OCI-LY7 (cell line): ENCODE measurements around the gene HYLS1. TPM values are rescaled to one million over a fixed set of nuclear protein-coding genes. Genes with fewer than 3 reads are reported as not detected.

Experiments
- BruUV-seq: library from RNA; stranded (reverse); fragments of 400-500 nt; replicated peaks from 2 replicates; lab custom pipeline; 2021; lab: Mats Ljungman, UMichigan
- CTCF ChIA-PET: fragments of 300-600 bp; sonication (Branson Sonifier 250); formaldehyde crosslinking; loops from one replicate; lab custom pipeline; 2022; ENCODE audit warnings: antibody characterized with exemption; ENCODE audit not compliant: unreplicated experiment; lab: Charles Lee
- POLR2A ChIA-PET: fragments of 300-600 bp; sonication (Branson Sonifier 250); formaldehyde crosslinking; loops from one replicate; lab custom pipeline; 2022; ENCODE audit warnings: antibody characterized with exemption; lab: Charles Lee
- DNase-seq: peaks from one replicate; pipeline ENCODE4 v3.0.0-alpha.2; 2015; ENCODE audit warnings: low spot score
- H2AFZ ChIP-seq: fragments of 200-600 bp; sonication (generic), shearing (Covaris generic); 2 replicates; pipeline ENCODE4 v1.6.1; 2014; ENCODE audit warnings: mild to moderate bottlenecking, antibody characterized with exemption, low read length, moderate library complexity
- H3K27ac ChIP-seq: fragments of 200-600 bp; sonication (generic); 2 replicates; pipeline ENCODE4 v1.5.1; 2014; ENCODE audit warnings: mixed run types, low read depth, mild to moderate bottlenecking, moderate library complexity, low read length, inconsistent platforms; ENCODE audit not compliant: poor library complexity, severe bottlenecking
- H3K36me3 ChIP-seq: fragments of 200-600 bp; sonication (generic); 2 replicates; pipeline ENCODE4 v1.6.1; 2014; ENCODE audit warnings: mild to moderate bottlenecking, antibody characterized with exemption, low read length, moderate library complexity, mixed read lengths; ENCODE audit not compliant: insufficient read depth
- H3K4me1 ChIP-seq: fragments of 200-600 bp; sonication (generic); 2 replicates; pipeline ENCODE4 v1.5.1; 2014; ENCODE audit warnings: mild to moderate bottlenecking, low read length; ENCODE audit not compliant: insufficient read depth, poor library complexity, severe bottlenecking
- H3K4me2 ChIP-seq: fragments of 200-600 bp; sonication (generic); 2 replicates; pipeline ENCODE4 v1.6.1; 2014; ENCODE audit warnings: mild to moderate bottlenecking, low read length
- H3K4me3 ChIP-seq: fragments of 200-600 bp; sonication (generic); 2 replicates; pipeline ENCODE4 v1.5.1; 2014; ENCODE audit warnings: mild to moderate bottlenecking, low read depth, low read length; ENCODE audit not compliant: poor library complexity, severe bottlenecking
- H3K79me2 ChIP-seq: fragments of 200-600 bp; sonication (generic); 2 replicates; pipeline ENCODE4 v1.6.1; 2016; ENCODE audit warnings: low read depth, mild to moderate bottlenecking, low read length, moderate library complexity, mixed read lengths; ENCODE audit not compliant: insufficient read depth
- H3K9me2 ChIP-seq: fragments of 200-600 bp; sonication (generic); 2 replicates; pipeline ENCODE4 v1.6.1; 2016; ENCODE audit warnings: mild to moderate bottlenecking, low read length, mixed read lengths; ENCODE audit not compliant: insufficient read depth
- H3K9me3 ChIP-seq: fragments of 200-600 bp; sonication (generic); 2 replicates; pipeline ENCODE4 v1.6.1; 2014; ENCODE audit warnings: mild to moderate bottlenecking, mixed run types, low read length, mixed read lengths
- H4K20me1 ChIP-seq: fragments of 200-600 bp; sonication (generic); 2 replicates; pipeline ENCODE4 v1.6.1; 2014; ENCODE audit warnings: mild to moderate bottlenecking, antibody characterized with exemption, low read length, moderate library complexity, mixed read lengths; ENCODE audit not compliant: insufficient read depth
- CTCF ChIP-seq: fragments of 200-600 bp; sonication (generic); conservative IDR thresholded peaks from 2 replicates; pipeline ENCODE4 v1.5.1; 2014; ENCODE audit warnings: mild to moderate bottlenecking, antibody characterized with exemption, low read length, moderate library complexity, mixed read lengths
- EZH2phosphoT487 ChIP-seq: fragments of 200-600 bp; sonication (generic); IDR thresholded peaks from 2 replicates; pipeline ENCODE4 v1.6.1; 2018; ENCODE audit warnings: low read depth, borderline replicate concordance, mild to moderate bottlenecking, mixed run types, antibody characterized with exemption, low read length, moderate library complexity, mixed read lengths
- intact Hi-C: fragments of 100-400 bp; cut with micrococcal nuclease; formaldehyde crosslinking; loops from one replicate; pipeline ENCODE4 v1.10.0; 2022; ENCODE audit not compliant: unreplicated experiment
- total RNA-seq, 2 experiments: library from RNA; depleted of rRNA in 1 of 2; stranded (reverse); fragments of >200 nt in 1 of 2; shearing (Covaris generic) in 1 of 2; gene quantifications; 2 replicates each; pipeline ENCODE4 v1.2.3, GENCODE V29; 2014 to 2022

Gene HYLS1
- total RNA-seq, 2 experiments from 2014 or later: 18.3 to 31.5 TPM

GRCh38 chr11:125922156-125922555 lies 34.7 kb downstream of the HYLS1 start:
- Histone ChIP-seq H2AFZ (no peak overlapping the region), H4K20me1 (no peaks in the 10 kb centered on the region), H3K4me2 (no peak overlapping the region), H3K79me2 (no peaks in the 10 kb centered on the region), H3K9me3 (no peaks in the 10 kb centered on the region), H3K27ac (no peak overlapping the region), H3K4me3 (no peak overlapping the region), H3K36me3 (no peaks in the 10 kb centered on the region), H3K4me1 (no peaks in the 10 kb centered on the region), H3K9me2 (no peaks in the 10 kb centered on the region)
- CTCF ChIA-PET: no interaction called here
- DNase-seq: no peak
- no TSS peak for BruUV-seq
- TF ChIP-seq CTCF: no peak
- intact Hi-C loops: no loop called here
- POLR2A ChIA-PET: no interaction called here

GRCh38 chr11:125923012-125923579 lies 35.6 kb downstream of the HYLS1 start:
- ChIA-PET POLR2A (interaction anchor here (0.6 to 0.8 kb wide), 3 partner anchors 15 to 280 kb away, joined by 3 read pairs; no protein-coding TSS in a partner anchor), CTCF (no interaction called here)
- Histone ChIP-seq H3K4me3 (no peak overlapping the region), H3K9me2 (no peaks in the 10 kb centered on the region), H3K4me2 (no peak overlapping the region), H3K9me3 (no peaks in the 10 kb centered on the region), H2AFZ (no peak overlapping the region), H3K79me2 (no peaks in the 10 kb centered on the region), H3K27ac (no peak overlapping the region), H3K36me3 (no peaks in the 10 kb centered on the region), H4K20me1 (no peaks in the 10 kb centered on the region), H3K4me1 (no peaks in the 10 kb centered on the region)
- intact Hi-C loops: loop anchor here (1.0 kb wide), 1 partner anchor 271 kb away; no protein-coding TSS in a partner anchor
- no TSS peak for BruUV-seq
- TF ChIP-seq EZH2phosphoT487 (no peak), CTCF (peak; percentile 92)
- DNase-seq: peak; percentile 78

- H3K9me3 ChIP-seq: no peaks in the 10 kb centered on the region
- CTCF ChIA-PET: interaction anchor here (0.5 kb wide), 1 partner anchor 464 kb away, joined by 3 read pairs; no protein-coding TSS in a partner anchor
Measured at GRCh38 chr11:125923633-125924032, 36.2 kb downstream of the HYLS1 start.

More at GRCh38 chr11:125923633-125924032, 36.2 kb downstream of the HYLS1 start:
- no peak for DNase-seq
- H3K79me2 ChIP-seq: no peaks in the 10 kb centered on the region
- POLR2A ChIA-PET: interaction anchor here (0.8 kb wide), 1 partner anchor 15 kb away, joined by 3 read pairs; no protein-coding TSS in a partner anchor
- no peaks in the 10 kb centered on the region for H3K36me3 ChIP-seq
- no peaks in the 10 kb centered on the region for H3K9me2 ChIP-seq
- H3K4me2 ChIP-seq: no peak overlapping the region
- BruUV-seq: no TSS peak
- no peak overlapping the region for H2AFZ ChIP-seq
- H3K27ac ChIP-seq: no peak overlapping the region
- H3K4me1 ChIP-seq: no peaks in the 10 kb centered on the region
- H3K4me3 ChIP-seq: no peak overlapping the region
- TF ChIP-seq EZH2phosphoT487: no peak
- no peak for TF ChIP-seq CTCF
- H4K20me1 ChIP-seq: no peaks in the 10 kb centered on the region
- intact Hi-C loops: loop anchor here (1.0 kb wide), 1 partner anchor 271 kb away; no protein-coding TSS in a partner anchor
